GM10248 (cell line): Measurements from ENCODE around the gene AZU1.

Experiments used
- CTCF ChIA-PET: fragments of 300-600 bp; sonication (Branson Sonifier 250); formaldehyde crosslinking; extraction: SDS; loops from one replicate; lab custom pipeline; 2021; ENCODE audit warnings: antibody characterized with exemption; lab: Yijun Ruan, JAX
- POLR2A ChIA-PET: fragments of 350-650 bp; sonication (Branson Sonifier 250); formaldehyde crosslinking; extraction: SDS; loops from one replicate; lab custom pipeline; 2020; ENCODE audit warnings: antibody characterized with exemption; lab: Yijun Ruan, JAX
- DNase-seq: peaks from one replicate; pipeline ENCODE4 v3.0.0; 2012; ENCODE audit errors: extremely low spot score
- CTCF ChIP-seq: IDR thresholded peaks from 2 replicates; pipeline ENCODE4 v1.5.1; 2012; ENCODE audit warnings: mild to moderate bottlenecking, low read depth; ENCODE audit errors: extremely low read depth, missing control alignments, control extremely low read depth

The AZU1 gene

GRCh38 chr19:861756-862580 is 34.3 kb downstream of the AZU1 start:
- POLR2A ChIA-PET, result no interaction called here
- peak; percentile 88 for DNase-seq
- CTCF ChIA-PET, result interaction anchor here (1.7 to 4.0 kb wide), 3 partner anchors 12 to 31 kb away, joined by 9 to 23 read pairs (median 12); partner anchors contain the start of genes MED16 and RNU6-9
- TF ChIP-seq CTCF, result no peak

- ChIA-PET POLR2A (interaction anchor here (1.2 kb wide), 1 partner anchor 9 kb away, joined by 5 read pairs; no protein-coding TSS in a partner anchor), CTCF (interaction anchor here (0.9 to 4.0 kb wide), 16 partner anchors 11 to 205 kb away, joined by 3 to 28 read pairs (median 9); partner anchors contain the start of genes KISS1R, MED16, RNU6-9 and WDR18)
- no peak for TF ChIP-seq CTCF
- DNase-seq, result peak; percentile 80
Observed at GRCh38 chr19:862581-863314, 35.1 kb downstream of the AZU1 start.

- CTCF ChIA-PET, result interaction anchor here (0.6 to 4.0 kb wide), 32 partner anchors 11 to 204 kb away, joined by 3 to 28 read pairs (median 4); partner anchors contain the start of genes KISS1R, MED16, PRTN3 and RNU6-9
- POLR2A ChIA-PET, result interaction anchor here (1.2 kb wide), 1 partner anchor 9 kb away, joined by 5 read pairs; no protein-coding TSS in a partner anchor
- no peak for TF ChIP-seq CTCF
- DNase-seq, result no peak
Observed at GRCh38 chr19:863315-863620, 35.6 kb downstream of the AZU1 start.

GRCh38 chr19:866769-867300 is 39.2 kb downstream of the AZU1 start:
- CTCF ChIA-PET, result interaction anchor here (2.0 kb wide), 1 partner anchor 57 kb away, joined by 6 read pairs; no protein-coding TSS in a partner anchor
- DNase-seq, result no peak
- no peak for TF ChIP-seq CTCF
- POLR2A ChIA-PET, result no interaction called here

- CTCF ChIA-PET, result no interaction called here
- POLR2A ChIA-PET, result no interaction called here
- DNase-seq, result no peak
- no peak for TF ChIP-seq CTCF
Observed at GRCh38 chr19:867301-867793, 39.7 kb downstream of the AZU1 start.
